GM23248 (cell line): ENCODE measurements around the gene HDC.

Experiments
- EZH2 ChIP-seq: fragments of 200-600 bp; sonication (generic); IDR thresholded peaks from 2 replicates; pipeline ENCODE4 v1.6.1; 2018; ENCODE audit warnings: antibody characterized with exemption, mild to moderate bottlenecking; ENCODE audit not compliant: insufficient read depth, poor library complexity, severe bottlenecking
- EZH2phosphoT487 ChIP-seq: fragments of 200-600 bp; sonication (generic); IDR thresholded peaks from 2 replicates; pipeline ENCODE4 v1.6.1; 2018; ENCODE audit warnings: antibody characterized with exemption, moderate library complexity, mild to moderate bottlenecking, low read depth; ENCODE audit not compliant: insufficient read depth

GRCh38 chr15:50202003-50202402 lies 63.5 kb downstream of the HDC start:
- TF ChIP-seq EZH2phosphoT487 (no peak), EZH2 (no peak)
